Brain microvascular endothelial cell (primary cell): ENCODE results near the gene LDLRAP1.

Experiments
- DNase-seq: peaks from one replicate; pipeline ENCODE4 v3.0.0-alpha.2; 2020
- H3K27ac ChIP-seq: fragments of 250-450 bp; sonication (Bioruptor Pico); 2 replicates; pipeline ENCODE4 v1.5.1; 2020; ENCODE audit warnings: mild to moderate bottlenecking, moderate library complexity
- H3K27me3 ChIP-seq: fragments of 250-450 bp; sonication (Bioruptor Pico); replicated peaks from 2 replicates; pipeline ENCODE4 v1.5.1; 2020; ENCODE audit warnings: mild to moderate bottlenecking
- H3K36me3 ChIP-seq: fragments of 250-450 bp; sonication (Bioruptor Pico); replicated peaks from 2 replicates; pipeline ENCODE4 v1.5.1; 2020; ENCODE audit warnings: mild to moderate bottlenecking
- H3K4me3 ChIP-seq: 2 replicates; pipeline ENCODE4 v1.5.1; 2011; ENCODE audit warnings: low read depth, mild to moderate bottlenecking, control low read depth, low read length, moderate library complexity
- in situ Hi-C: cut with HindIII; loops from 2 replicates; pipeline ENCODE4 v1.10.0; 2017; ENCODE audit warnings: low sequenced_read_pairs, low pct_ligation_motif_present
- TF ChIP-seq, protein P1 (sequence below): IDR thresholded peaks from 2 replicates; pipeline ENCODE4 v1.5.1; 2011; ENCODE audit warnings: low read depth, mild to moderate bottlenecking, moderate library complexity, low read length, control low read depth, inconsistent platforms; ENCODE audit errors: missing control alignments

The LDLRAP1 gene

GRCh38 chr1:25537153-25537831 is 6.1 kb upstream of the LDLRAP1 start:
- TF ChIP-seq, protein P1, sequence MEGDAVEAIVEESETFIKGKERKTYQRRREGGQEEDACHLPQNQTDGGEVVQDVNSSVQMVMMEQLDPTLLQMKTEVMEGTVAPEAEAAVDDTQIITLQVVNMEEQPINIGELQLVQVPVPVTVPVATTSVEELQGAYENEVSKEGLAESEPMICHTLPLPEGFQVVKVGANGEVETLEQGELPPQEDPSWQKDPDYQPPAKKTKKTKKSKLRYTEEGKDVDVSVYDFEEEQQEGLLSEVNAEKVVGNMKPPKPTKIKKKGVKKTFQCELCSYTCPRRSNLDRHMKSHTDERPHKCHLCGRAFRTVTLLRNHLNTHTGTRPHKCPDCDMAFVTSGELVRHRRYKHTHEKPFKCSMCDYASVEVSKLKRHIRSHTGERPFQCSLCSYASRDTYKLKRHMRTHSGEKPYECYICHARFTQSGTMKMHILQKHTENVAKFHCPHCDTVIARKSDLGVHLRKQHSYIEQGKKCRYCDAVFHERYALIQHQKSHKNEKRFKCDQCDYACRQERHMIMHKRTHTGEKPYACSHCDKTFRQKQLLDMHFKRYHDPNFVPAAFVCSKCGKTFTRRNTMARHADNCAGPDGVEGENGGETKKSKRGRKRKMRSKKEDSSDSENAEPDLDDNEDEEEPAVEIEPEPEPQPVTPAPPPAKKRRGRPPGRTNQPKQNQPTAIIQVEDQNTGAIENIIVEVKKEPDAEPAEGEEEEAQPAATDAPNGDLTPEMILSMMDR: no peak
- Histone ChIP-seq H3K27me3 (no peaks in the 10 kb centered on the region), H3K27ac (no peak overlapping the region)

GRCh38 chr1:25538191-25538767 is 5.1 kb upstream of the LDLRAP1 start:
- in situ Hi-C loops: no loop called here
- DNase-seq: no peak
- no peaks in the 10 kb centered on the region for H3K36me3 ChIP-seq
- H3K4me3 ChIP-seq: no peak overlapping the region
- H3K27ac ChIP-seq: no peak overlapping the region
- TF ChIP-seq, protein P1: no peak
- no peaks in the 10 kb centered on the region for H3K27me3 ChIP-seq

More at GRCh38 chr1:25537153-25537831, 6.1 kb upstream of the LDLRAP1 start:
- in situ Hi-C loops: no loop called here
- H3K36me3 ChIP-seq: no peaks in the 10 kb centered on the region
- H3K4me3 ChIP-seq: no peak overlapping the region
- no peak for DNase-seq

- no peaks in the 10 kb centered on the region for H3K36me3 ChIP-seq
- H3K4me3 ChIP-seq: no peak overlapping the region
- no peaks in the 10 kb centered on the region for H3K27me3 ChIP-seq
- in situ Hi-C loops: no loop called here
- TF ChIP-seq, protein P1: no peak
- H3K27ac ChIP-seq: no peak overlapping the region
- DNase-seq: no peak
Observed at GRCh38 chr1:25540750-25541342, 2.6 kb upstream of the LDLRAP1 start.

DNA sequence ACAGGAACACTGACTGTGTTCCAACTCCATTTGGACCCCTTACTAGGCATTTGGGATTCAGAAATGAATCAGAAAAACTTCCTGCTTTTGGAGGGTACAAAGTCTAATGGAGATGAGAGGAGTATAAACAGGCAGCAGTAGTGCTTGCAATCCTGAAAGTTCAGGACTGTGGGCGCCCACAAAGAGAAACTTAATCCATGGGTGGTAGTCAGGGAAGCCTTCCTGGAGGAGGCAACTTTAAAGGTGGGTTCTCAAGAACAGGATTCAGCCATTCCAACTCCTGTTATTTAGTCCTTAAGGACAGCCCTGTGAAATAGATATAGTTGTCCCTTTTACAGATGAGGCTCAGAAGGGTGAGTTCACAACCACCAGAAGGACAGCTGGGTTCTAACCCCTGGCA is 2.0 kb upstream of the LDLRAP1 start:
- Histone ChIP-seq H3K27me3 (no peaks in the 10 kb centered on the region), H3K27ac (no peak overlapping the region), H3K4me3 (no peak overlapping the region), H3K36me3 (no peaks in the 10 kb centered on the region)
- in situ Hi-C loops: no loop called here
- TF ChIP-seq, protein P1: no peak
- DNase-seq: no peak

DNA sequence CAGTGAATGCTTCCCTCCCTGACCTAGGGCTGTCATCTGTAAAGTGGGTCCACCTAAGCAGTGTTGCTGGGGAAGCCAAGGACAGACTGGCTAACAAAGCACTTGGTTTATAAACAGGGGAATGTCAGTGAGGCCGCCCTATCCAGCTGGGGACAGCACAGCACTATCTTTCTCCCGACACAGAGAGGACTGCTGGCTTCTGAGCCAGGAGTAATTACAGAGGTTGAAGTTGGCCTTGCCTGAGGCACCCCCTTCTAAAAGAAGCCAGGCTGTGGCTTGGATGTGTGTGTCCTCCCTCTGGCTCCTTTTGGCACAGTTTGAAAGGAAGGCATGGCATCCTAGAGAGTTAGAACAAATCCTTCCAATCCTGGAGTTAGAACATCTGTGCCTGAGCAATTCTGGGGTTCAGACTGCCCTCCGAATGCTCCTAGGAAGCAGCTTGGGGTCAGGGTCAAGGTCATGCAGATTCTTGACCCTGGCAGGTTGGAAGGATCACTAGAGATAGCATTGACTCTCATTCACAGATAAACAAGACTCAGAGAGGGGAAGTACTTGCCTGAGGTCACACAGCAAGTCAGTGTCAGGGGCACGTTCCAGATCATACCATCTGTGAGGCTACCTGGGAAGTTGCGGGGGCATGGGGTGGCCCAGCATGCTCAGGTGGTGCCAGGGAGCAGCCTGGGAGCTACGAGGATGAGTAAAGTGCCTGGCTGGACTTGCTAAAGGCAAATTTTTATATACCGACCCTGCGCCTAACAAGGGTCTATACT is 1.3 kb upstream of the LDLRAP1 start:
- Histone ChIP-seq H3K4me3 (no peak overlapping the region), H3K36me3 (no peaks in the 10 kb centered on the region), H3K27me3 (no peaks in the 10 kb centered on the region), H3K27ac (no peak overlapping the region)
- TF ChIP-seq, protein P1: no peak
- DNase-seq: no peak
- in situ Hi-C loops: no loop called here
